Activated naive CD4-positive, alpha-beta T cell treated with Interleukin-2 at 50 U/mL for 16 hours (primary cell): Measurements from ENCODE around the gene FAM163A.
"Not testable (repeated sequence)": the region's sequence is repeated elsewhere in the genome, so short reads cannot be mapped to it uniquely, and the experiment has no call there.

Experiments used
- DNase-seq: peaks from one replicate; pipeline ENCODE4 v3.0.0-alpha.2; 2020

The FAM163A gene

GRCh38 chr1:179742717-179743678 is at the start of gene FAM163A:
Gene FAM163A, plus strand, starts transcription at chr1:179743291. Its CDS starts 69,807 bp downstream, at chr1:179813098.
- no peak for DNase-seq

- DNase-seq, result not testable (repeated sequence)
Measured at GRCh38 chr1:179694530-179694929, 48.6 kb upstream of the FAM163A start.

GRCh38 chr1:179702946-179703539 is 40.0 kb upstream of the FAM163A start:
- no peak for DNase-seq

- peak; percentile 51 for DNase-seq
Measured at GRCh38 chr1:179706339-179706941, 36.7 kb upstream of the FAM163A start.

- DNase-seq, result no peak
Measured at GRCh38 chr1:179707406-179707805, 35.7 kb upstream of the FAM163A start.

DNA sequence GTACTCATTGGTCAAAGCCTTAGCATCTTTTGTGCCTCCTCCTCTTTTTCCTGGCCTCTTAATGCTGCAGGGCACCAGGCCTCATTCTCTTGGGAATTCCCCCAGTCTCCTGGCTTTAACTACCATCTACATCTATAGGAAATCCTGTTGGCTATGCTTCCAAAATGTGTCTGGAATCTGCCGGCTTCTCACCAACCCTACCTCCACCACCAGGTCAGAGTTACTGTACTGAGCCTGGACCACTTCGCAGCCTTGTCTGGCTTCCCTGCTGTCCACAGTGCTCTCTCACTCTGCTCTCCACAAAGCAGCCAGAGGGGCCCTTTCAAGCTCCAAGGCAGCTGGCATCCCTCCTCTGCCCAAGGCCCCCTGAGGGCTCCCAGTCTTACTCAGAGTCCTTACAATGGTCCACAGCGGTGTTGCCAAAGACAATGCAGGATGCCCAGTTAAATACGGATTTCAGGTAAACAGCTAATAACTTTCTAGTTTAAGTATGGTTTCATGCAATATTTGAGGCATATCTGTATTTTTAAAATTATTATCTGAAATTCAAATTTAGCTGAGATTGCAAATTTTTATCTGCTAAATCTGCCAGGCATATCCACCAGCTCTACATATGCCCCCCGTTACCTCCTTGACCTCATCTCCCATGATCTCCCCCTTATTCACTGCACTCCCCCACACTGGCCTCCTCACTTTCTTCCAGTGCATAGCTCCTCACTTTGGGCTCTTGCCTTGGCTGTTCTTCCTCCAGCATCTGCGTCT is 34.5 kb upstream of the FAM163A start:
- DNase-seq, result no peak

DNA sequence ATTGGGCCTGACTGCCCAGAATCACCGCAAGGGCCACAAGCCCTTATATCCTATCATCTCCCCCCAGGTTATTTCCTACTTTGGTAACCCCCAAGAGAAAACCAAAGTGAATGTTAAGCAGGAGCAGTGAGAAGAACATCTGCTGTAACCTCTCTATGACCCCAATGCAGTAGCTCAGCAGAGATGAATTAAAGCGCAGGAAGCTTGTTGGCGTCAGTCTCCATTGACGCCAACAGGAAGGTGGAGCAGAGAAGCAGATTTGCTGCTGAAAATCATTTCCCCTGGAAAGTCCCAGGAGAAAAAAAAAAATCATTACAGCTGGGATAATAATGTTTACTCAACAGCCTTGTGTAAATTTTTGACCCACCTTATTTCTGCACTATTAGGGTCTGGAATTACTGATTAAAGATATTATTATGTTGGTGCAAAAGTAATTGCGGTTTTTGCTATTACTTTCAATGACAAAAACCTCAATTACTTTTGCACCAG is 33.2 kb upstream of the FAM163A start:
- peak; percentile 8 for DNase-seq

- DNase-seq, result no peak
Measured at GRCh38 chr1:179714159-179714558, 28.9 kb upstream of the FAM163A start.

- DNase-seq, result no peak
Measured at GRCh38 chr1:179714623-179715022, 28.5 kb upstream of the FAM163A start.

DNA sequence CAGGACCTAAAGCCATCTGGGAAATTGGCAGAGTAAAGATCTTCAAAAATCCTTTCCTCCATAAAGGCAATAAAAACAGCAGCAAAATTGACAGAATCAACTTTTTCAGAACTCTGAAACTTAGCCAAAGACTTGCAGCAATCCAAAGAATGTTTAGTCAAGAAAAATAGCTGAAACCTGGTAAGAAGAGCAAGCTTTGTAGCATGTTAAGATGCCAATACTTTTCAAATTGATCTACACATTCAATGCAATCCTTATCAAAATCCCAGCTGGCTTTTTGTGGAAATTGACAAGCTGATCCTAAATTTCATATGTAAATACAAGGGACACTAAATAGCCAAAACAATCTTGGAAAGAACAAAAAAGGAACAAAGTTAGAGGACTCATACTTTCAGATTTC is 23.8 kb upstream of the FAM163A start:
- DNase-seq, result no peak

GRCh38 chr1:179728271-179728670 is 14.8 kb upstream of the FAM163A start:
- DNase-seq, result no peak

GRCh38 chr1:179729881-179730280 is 13.2 kb upstream of the FAM163A start:
- DNase-seq, result no peak

DNA sequence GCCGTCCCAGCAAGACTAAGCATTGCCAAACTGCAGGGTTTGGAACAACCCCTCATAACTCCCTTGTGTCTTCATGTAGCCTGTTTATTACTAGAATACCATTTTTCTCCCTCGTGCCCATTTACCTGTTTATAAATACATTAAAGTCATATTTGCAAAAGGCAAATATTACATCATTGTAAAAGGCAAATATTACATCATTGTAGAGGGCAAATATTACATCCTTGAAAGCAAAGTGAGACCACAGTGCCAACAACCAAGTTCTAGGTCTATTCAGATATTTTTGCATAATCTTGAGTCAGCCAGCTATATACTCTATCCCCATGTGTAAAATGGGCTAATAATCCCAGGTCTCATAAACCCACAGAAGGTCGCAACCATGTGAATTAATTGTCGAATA is 11.4 kb upstream of the FAM163A start:
- no peak for DNase-seq

- DNase-seq, result no peak
Measured at GRCh38 chr1:179742291-179742690, 800 bp upstream of the FAM163A start.

DNA sequence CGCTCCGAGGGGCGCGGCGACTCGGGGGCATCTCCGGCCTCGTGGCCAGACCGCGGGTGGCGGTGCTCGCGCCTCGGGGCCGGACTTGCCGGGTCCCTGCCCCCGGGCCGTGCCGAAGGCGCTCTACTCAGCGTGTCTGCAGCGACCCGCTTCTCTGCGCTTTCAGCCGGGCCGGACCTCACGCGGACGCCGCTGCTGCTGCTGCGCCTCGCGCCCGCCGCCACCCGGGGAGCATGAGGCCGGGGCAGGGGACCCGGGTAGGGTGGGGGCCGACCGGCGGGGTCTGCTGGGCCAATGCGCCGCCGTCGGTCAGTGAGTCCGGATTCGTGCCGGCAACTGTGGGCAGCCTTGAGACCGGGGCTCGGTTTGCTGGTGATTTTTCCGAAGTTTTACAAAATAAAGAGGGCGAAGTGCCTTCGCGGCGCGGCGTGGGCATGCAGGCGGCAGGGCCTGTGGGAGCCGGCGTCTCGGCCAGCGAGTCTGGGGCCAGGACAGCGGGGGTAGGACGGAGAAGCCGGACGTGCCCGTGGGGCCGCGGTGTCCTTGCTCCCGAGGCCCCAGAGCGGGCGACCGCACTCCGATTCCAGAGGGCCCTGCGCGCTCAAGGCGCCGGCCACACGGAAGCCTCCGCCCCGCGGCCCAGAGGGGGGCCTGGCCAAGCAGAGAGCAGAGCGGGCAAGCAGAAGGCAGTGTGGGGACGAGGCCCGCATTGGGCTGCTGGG is 749 bp downstream of the FAM163A start:
- DNase-seq, result no peak

DNA sequence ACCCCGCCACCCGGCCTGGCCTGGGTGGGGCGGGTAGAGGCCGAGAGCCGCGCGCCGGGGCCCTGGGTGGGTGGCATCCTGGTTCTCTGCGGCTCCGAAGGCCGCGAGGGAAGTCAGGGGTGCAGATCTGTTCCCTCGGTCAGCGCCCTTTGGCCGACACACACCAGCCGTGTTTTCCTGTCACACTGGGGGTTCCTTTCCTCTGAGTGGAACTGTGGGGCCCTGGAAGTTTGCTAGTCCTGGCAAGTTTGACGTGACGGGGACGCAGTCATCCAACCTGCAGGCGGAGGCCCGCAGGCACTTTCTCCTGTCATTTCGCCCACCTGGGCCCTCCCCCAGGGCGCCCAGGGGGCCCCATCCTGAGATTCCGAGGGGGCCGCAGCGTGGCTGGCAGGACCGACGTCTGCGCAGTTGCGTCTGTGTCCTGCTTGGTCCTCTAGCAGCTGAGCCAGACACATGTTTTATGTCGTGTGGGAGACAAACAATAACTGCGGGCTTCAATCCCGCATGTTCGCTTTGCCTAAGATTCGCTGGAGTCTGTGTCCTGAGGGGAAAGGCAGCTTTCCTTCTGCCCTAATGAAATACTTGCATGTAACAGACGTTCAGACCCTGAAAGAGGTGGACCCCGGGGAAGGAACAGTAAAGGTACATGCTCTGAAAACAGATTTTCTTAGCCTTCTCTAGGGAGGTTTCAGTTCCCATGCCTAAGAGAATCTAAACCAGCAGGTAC is 1.5 kb downstream of the FAM163A start:
- DNase-seq, result no peak

DNA sequence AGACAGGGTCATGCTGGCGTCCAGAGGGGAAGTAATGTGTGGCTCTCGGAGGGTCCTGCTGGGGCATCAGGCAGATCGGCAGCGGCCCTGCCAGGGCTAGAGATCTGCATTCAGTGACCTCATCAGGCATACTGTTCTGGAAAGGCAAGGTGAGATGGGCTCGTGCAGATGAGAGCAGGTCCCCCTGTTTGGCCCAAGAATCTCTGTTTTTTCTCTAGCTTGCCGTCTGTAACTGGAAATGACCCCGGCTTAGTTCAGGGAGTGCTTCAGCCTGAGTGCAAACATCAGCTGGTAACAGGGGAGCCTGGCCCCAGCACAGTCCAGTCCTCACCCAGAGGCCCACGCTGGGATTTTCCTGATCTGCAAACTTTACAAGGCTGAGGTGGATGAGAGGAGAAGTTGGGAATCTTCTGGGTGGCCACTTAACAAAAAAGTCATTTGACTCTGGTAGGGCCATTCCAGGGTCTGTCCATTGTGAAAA is 2.1 kb downstream of the FAM163A start:
- no peak for DNase-seq

- DNase-seq, result no peak
Measured at GRCh38 chr1:179745743-179746142, 2.7 kb downstream of the FAM163A start.

GRCh38 chr1:179747611-179748010 is 4.5 kb downstream of the FAM163A start:
- DNase-seq, result no peak

- no peak for DNase-seq
Measured at GRCh38 chr1:179748772-179749171, 5.7 kb downstream of the FAM163A start.

DNA sequence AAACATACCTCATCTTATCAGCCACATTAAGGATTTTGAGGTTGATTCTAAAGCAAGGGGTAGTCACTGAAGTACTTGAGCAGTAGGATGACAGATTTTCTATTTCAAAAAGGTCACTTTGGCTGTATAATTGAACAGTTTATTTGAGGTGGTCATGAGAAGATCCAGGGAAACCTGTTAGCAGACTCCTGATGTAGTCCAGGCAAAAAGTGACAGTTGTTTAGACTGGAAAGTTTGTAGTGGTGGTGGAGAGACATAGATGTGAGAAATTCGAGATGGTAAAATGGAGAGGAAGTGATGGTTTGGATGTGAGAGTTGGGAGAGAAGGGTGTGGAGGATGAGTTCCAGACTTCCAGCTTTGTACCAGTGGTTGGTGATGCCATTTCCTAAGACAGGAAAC is 7.5 kb downstream of the FAM163A start:
- DNase-seq, result no peak
